SKM-1 (cell line): ENCODE results near the gene H2BK1.

ENCODE experiments used
- DNase-seq: peaks from one replicate; lab custom pipeline; 2025; ENCODE audit not compliant: unreplicated experiment; lab: John Stamatoyannopoulos, UW

H2BK1 gene

DNA sequence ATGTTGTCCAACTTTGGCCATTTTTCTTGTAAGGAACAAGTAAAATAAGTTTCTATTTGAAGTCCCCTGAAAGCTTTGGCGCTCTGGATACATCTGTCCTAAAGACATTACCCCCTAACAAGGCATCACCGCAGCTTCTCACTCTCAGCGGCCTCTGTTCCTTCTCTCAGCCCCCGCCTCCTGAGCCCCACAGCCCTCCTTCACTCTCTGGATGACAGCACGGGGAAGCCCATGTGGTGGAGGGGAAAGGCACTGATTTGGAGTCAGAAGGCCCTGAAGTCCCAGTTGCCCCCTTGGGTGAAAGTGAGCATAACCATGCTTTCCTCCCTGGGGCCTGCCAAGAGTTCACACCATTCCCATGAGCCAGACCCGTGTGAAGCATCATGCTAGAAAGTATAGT, 4.6 kb downstream of the H2BK1 start:
- no peak for DNase-seq

DNA sequence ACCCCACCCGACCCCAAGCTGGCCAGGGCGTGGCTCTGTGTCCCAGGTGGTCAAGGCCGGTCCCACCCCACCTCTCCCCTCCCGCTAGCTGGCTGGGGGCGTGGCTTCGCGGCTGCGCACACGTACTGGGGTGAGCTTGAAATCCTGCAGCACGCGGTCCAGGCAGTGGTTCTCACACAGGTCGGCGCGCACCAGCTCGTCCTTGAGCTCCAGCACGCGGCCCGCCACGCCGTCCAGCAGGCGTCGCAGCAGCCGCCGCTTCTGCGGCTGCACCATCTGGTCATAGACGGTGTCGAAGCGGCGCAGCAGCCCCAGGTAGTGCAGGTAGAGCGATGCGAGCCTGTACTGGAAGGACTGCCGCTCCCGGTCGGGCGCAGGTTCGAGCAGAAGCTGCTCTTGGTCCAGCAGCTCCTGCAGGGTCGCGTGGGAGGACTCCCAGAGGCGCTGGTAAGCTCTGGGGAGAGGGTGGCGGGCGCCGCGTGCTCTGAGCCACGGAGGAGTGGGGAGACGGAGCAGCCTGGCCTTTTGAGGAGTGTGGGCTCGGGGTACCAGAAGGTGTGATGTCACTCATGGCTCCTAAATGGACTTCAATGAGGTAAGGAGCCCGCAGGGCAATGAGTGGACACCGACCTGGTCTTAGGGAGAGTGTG, 5.8 kb downstream of the H2BK1 start:
- no peak for DNase-seq

DNA sequence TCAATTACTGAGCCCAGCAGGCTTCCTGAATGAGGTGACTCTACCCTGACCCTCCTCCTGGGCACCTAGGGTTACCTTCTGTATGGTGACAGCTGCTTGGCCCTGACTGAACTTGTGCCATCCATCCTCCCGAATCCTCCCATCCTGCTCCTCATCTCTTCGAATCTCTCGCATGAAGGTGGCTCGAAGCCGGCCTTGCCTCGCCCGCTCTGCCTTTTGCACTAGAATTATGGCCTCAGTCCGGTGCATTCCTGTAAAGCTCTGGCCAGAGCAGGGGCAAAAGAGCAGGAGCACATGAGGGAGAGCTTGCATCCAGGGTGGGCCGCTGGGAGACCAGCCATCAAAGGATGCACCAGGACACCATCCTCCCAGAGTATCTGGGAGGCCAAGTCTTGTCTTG, 7.5 kb downstream of the H2BK1 start:
- no peak for DNase-seq

DNA sequence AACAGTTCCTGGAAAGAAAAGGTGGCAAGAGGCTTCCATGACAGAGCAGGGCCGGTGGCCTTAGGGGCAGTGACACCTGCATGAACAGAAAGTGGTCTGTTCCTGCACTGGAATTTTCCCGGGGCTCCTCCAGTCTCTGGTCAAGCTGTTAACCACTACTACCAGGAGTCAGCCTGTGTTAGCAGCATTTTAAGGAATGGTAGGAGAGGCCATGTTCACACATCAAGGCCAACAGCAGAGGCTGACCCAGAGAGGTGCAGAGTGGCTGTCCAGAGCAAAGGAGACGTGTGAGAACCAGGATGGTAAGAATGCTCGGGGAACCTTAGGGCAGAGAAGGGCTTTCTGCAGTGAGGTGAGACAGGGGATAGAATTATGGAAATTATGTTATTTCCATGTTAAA, 8.5 kb downstream of the H2BK1 start:
- DNase-seq = no peak

DNA sequence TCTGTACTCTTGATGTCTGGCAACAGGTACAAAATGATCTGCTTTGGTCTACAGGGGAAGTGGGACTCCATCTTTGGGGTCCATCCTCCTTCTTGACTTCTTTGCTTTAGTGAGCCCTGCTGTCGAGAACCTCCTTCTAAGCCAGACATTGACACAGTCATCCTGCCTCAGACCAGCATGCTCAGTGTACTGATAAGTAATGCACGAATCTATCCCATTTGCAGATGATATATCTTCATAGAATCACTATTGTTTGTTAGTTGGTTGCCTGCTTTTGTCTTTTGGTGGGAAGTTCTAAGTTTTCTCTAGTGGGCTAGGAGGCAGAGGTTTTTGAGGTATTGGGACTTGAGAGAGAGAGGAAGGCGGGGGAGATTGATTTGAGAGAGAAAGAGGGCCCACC, 8.9 kb downstream of the H2BK1 start:
- DNase-seq = no peak

DNA sequence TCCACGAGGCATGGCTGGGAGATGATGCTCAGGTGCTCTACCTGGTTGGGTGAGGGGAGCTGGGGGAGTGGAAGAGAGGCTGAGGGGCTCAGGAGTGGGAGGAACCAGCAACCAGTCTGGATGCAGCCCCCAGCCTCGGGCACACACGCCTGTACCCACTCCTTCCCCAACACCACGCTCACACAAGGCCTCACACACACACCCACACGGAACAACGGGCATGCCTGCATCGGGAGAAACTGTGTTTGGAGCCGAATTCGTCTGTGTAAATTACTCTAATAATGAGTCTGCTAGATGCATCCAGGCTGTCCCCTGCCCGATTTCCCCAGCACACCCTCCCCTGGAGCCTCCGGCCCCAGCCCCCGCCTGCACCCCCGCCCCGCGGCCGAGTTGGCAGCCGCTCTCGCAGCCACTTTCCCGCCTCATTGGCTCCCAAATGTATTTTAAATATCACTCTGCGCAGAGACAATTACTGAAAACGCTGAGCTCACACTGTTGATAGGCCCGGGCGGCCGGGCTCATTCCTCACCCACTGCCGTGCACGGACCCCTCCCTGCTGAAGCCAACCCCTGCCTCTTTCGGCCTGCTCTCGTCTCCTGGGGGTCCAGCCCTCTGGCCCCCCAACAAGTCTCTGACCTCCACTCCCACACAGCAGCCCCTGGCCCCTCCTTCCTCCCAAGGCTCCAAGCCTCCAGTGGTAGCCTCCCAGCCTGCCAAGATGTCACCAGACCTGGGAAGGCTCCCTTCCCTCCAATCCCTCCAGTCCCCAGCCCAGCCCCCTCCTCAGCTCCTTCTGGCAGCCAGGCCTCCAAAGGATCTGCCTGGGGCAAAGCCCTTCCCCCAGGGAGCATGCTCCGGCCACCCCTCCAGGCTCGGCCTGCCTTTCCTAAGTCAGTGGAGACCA, 11.1 kb downstream of the H2BK1 start:
- no peak for DNase-seq

DNA sequence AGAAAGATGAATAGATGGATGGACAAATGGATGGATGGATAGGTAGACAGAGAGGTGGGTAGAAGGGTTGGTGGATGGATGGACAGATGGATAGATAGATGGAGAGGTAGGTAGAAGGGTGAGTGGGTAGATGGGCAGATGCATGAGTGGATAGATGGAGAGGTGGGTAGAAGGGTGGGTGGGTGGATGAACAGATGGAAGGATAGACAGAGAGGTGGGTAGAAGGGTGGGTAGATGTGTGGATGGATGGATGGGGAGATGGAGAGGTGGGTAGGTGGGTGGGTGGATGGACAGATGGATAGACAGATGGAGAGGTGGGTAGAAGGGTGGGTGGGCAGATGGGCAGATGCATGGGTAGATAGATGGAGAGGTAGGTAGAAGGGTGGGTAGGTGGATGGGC, 12.4 kb downstream of the H2BK1 start:
- DNase-seq = no peak

DNA sequence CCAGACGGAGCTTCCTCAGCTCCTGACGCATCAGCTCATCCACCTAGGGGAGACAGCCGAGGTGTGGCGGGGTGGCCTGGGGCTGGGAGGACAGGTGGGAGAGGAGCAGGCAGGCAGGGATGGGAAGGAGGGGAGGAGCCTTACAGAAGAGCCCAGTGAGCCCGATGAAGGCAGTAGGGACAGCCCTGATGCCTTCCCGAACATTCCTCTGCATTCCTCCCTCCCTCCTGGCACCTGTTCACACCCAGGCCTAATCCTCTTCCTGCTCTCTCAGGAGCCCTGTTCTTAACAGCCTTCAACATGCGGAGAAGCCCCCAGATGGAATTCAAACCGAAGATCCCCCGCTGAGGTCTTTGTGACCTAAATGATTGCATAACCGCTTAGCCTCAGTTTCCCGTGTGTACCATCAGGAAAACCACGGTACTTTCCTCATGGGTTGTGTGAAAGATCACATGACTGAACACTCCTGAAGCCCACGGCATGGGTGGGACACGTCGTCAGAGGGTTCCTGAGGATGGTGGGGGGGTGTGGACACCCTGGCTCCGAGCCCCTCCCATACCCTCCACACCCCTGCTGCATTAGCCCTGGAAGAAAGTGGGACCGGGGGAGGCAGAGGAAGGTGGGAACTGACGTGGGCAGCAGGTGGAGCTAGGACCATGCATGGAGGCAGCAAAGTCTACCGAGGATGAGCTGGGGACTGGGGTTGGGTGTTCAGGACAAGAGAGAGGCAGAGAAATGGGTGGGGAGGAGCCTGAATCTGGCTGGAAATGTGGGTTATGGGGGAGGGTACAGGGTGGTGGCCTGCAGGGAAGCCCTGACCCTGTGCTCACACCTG, 14.5 kb downstream of the H2BK1 start:
- DNase-seq = no peak

DNA sequence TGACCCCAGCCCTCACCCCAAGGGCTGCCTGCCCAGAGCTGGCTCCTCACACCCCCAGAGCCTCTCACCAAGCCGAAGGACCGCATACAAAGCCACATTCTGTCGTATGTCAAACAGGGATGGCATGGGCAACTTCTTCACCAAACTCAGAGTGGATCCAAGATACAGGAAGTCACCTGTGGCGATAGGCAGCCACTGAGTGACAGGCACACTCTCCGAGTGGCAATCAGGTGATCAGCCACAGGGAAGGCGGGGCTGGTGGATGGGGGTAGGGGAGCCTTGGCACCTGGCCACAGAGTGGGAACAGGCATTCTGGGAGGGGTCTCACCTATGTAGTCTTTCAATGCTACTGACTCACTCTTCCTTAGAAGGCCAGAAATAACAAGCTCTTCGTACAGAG, 16.1 kb downstream of the H2BK1 start:
- DNase-seq = no peak

DNA sequence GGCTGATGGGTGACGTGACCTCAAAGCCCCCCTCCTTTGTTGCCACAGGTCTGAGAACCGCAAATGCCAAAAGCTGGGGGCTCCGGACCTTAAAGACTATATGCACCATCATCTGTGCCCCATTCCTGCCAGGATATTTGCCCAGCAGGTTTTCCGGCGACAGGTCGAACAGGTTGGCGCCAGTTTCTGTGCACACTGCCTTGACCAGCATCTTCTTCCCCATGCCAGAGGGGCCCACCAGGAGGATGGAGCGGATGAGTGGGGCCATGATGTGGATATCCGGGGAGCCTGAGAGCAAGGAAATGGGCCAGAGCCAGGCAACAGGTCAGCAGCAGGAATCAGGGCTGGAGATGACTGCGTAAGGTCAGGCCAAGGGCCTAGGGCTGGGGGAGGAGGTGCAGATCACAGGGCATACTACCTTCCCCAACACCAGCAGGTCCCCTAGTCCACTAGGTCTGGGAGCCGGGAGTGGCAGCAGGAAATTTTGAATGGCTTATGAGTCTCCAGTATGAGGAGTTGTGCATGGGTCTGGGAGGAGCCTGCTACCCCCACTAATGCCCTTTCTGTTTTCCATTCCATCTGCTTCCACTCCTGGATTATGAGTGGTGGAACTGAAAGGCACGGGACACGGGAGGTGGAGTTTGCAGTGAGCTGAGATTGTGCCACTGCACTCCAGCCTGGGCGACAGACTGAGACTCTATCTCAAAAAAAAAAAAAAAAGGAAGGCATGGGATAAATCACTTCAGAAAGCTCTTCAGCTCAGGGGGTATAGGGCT, 16.9 kb downstream of the H2BK1 start:
- DNase-seq = no peak

DNA sequence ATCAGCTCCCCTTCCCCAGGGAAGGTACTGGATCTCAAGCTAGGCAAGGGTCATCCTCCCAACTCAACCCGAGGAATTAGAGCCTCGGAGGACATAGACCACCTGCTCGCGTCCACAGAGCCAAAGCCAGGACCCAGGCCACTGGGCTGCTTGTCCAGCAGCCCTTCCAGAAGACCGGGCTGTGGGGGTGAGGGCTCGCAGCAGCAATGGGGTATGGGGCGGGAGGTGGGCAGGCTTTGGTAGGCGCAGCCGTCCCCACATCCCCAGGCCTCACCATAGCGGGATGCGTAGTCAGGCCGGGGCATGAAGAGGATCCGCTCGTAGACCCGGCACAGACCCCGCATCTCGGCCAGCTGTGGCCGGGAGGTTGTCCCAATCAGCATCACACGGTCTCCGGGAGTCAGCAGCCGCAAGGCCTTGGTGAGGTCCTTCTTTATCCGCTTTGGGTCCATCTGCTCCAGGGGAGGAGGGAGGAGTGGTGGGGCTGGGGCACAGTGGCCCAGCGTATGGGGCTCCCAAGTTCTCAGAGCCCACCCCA, 18.2 kb downstream of the H2BK1 start:
- DNase-seq = no peak

DNA sequence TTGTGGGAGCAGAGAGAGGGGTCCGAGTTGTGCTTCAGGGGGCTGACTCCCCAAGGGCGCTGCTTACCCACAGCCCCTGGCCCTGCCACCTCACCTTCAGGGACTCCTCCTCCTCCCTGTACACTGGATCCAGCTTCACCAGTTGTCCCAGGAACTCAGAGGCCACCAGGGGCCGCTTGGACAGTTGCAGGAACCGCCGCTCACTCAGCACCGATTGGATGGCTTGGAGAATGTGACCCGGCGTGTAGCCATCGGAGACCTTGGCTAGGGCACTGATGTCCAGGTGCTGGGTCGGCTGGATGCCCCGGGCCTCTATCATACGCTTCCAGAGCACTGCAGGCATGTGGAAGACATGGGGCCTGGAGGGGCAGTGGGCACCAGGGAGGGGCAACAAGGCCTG, 18.7 kb downstream of the H2BK1 start:
- no peak for DNase-seq

DNA sequence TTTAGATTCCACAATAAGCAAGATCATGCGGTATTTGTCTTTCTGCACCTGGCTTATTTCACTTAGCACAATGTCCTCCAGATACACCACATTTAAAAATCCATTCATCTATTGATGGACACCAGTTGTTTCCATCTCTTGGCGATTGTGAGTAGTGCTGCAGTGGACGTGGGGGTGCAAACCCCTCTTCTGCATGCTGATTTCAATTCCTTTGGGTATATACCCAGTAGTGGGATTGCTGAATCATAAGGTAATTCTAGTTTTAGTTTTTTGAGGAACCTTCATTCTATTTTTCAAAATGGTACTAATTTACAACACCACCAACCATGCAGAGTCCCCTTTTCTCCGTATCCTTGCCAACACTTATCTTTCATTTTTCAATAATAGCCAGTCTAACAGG, 21.2 kb downstream of the H2BK1 start:
- DNase-seq = no peak

DNA sequence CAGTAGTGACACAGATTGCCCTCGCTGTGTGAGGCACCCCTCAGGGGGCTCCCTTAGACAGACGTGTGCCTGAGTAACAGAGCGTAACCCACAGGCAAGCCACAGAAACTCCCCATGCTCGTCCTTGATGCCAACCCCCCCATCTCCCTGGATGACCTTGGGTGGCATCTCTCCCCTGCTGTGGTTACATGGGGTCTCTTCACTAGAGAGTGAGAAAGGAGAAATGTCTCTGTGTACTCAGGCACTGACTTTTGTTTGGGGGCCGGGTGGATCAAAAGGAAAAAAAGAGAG, 22.1 kb downstream of the H2BK1 start:
- DNase-seq = no peak

DNA sequence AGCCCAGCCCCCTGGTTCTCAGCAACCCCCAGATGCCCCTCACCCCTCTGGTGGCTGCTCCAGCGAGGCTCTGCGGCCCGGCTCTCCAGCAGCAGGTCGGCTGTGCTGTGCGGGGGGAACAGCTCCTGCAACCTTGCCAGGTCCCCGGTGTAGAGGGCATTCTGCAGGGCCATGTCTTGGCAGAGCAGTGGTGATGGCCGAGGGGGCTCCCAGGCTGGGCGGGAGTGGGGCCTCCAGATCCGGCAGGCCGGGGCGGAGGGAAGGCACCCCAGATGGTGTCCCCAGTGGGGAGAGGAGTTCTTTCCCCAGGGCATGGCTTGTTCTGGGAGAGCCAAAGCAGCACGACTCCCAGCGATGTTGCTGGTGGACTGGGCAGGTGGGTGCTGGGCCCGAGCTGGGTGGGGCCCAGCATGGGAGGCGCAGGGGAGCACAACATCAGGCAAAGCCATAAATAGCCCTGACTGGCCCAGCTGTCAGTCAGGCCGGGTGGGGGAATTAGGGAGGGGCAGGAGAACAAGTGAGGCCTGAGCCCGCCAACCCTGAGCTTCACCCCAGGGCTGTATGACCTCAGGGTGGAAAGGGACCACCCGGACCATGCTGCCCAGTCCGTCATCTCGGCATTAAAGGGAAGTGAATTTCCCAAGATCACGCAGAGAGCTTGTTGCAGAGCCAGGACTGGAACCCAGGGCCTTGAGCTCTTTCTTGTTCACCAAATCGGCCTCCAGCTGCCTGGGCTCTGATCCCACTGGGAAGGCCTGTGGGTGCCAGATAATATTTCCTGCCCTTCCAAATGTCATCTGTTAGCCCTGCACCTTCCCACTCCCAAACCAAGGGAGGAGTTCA, 22.7 kb downstream of the H2BK1 start:
- DNase-seq = no peak

DNA sequence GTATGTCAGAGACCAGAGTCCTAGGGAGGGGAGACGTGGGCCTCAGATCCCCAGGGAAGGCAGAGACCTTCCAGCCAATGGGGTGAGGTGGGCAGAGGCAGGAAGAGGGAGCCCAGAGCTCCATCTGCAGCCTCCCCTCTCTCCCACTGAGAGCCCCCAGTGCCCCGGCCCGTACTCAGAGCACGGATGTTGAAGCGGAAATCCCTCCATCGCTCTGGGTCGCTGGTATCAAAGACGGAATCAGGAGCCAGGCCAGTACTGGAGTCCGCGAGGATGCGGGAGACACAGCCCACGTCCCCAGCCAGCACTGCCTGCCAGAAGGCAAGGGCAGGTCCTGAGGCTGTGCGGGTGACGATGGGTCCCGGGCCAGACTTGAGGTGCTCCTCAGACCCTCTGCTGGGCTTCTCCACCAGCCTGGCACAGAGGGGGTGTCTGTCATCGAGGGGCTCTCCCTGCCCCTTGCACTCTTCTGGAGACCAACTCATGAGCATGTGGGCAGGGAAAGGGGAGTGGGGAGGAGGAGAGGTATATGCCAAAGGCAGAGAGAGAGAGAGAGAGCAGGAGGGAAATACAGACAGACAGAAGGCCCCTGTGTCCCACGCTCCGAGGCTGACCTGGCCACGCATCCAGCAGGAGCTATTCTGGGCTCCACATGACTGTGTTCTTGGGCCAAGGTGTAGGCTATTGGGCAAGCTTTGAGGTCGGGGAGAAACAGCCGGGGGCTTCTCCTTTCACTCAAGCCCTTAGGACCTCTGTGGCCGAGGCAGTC, 23.5 kb downstream of the H2BK1 start, which contains the start of gene ASB10:
Gene ASB10, minus strand, starts transcription at position 611 of the 769 bp plus-strand sequence. Its CDS starts 120 bp downstream, at position 491.
- DNase-seq = no peak

DNA sequence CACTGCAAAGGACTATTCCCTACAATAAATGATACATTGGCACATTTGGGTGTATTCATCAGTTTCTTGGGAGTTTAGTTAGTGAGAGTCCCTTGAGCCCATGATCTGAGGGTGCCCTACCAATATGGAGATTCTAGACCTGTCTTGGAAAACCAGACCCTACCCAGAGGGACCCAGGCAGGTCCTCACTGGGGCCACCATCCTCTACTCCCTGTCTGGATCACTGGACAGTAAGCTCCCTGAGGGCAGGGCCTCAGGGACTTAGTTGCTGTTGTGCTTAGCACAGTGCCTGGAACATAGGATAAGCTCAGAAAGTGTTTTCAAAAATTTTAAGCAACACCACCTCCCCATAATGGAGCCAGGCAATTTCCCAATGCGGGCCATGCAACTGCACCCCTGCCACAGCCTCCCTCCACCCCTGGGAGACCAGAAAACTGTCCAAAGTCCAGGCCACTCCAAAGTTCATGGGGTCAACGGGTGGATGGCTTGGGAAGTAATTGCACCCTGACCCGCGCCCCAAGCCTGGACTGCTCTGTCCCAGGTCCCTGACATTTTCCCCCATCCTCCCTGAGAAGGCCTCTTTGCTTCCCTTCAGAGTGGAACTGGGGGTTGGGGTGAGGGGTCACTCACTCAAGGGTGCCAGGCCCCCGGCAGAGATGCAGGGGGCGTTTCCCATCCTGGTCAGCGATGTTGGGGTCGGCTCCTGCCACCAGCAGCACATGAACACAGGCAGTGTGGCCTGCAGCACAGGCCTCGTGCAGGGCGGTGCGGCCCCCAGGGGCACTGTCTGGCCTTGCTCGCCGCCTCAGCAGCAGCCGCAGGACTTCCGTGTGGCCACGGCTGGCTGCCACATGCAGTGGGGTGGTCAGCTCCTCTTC, 24.3 kb downstream of the H2BK1 start:
- no peak for DNase-seq

DNA sequence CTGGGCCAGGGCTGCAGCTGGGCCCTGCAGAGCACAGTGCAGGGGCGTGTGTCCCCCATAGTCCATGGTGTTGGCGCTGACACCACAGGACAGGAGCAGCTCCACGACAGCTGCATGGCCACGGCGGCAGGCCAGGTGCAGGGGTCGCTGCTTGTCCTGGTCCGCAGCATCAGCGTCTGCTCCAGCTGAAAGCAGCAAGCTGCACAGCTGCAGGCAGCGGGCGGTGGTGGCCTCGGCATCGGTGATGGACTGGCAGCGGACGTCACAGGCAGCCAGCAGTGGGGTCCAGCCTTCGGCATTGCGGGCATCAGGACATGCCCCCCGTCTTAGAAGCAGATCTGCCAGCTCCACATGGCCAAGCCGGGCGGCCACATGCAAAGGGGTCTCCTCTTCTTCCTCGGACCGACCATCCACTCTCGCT, 29.3 kb downstream of the H2BK1 start:
- no peak for DNase-seq
